HFFc6 (cell line): ENCODE measurements around the gene KIAA1586. TPM values are rescaled to one million over a fixed set of nuclear protein-coding genes. Genes with fewer than 3 reads are reported as not detected.

Source experiments
- DNase-seq: peaks from one replicate; pipeline ENCODE4 v3.0.0-alpha.2; 2018
- H3K27ac Mint-ChIP-seq: 2 replicates; pipeline ENCODE4 v1.8.0; 2020; ENCODE audit warnings: mild to moderate bottlenecking, mixed read lengths
- H3K27me3 Mint-ChIP-seq: 2 replicates; pipeline ENCODE4 v1.8.0; 2021; ENCODE audit warnings: mild to moderate bottlenecking, moderate library complexity, mixed read lengths; ENCODE audit not compliant: insufficient read depth
- H3K36me3 Mint-ChIP-seq: 2 replicates; pipeline ENCODE4 v1.8.0; 2021; ENCODE audit warnings: low read depth, mixed read lengths
- H3K4me1 Mint-ChIP-seq: 2 replicates; pipeline ENCODE4 v1.8.0; 2020; ENCODE audit warnings: low read depth, mixed read lengths
- H3K4me3 Mint-ChIP-seq: 2 replicates; pipeline ENCODE4 v1.8.0; 2020; ENCODE audit warnings: mild to moderate bottlenecking, moderate library complexity, mixed read lengths
- H3K9me3 Mint-ChIP-seq: 2 replicates; pipeline ENCODE4 v1.8.0; 2020; ENCODE audit warnings: mild to moderate bottlenecking, mixed read lengths
- CTCF ChIP-seq: fragments of 200-600 bp; sonication (generic); IDR thresholded peaks from 2 replicates; pipeline ENCODE4 v1.5.0; 2021; ENCODE audit warnings: antibody characterized with exemption, mild to moderate bottlenecking
- total RNA-seq, 6 experiments: library from RNA; stranded (reverse); fragmentation: NEBNext Ultra II Directional; extraction: Animal tissue kit (Norgen Biotek cat#: 25700); gene quantifications; 2 replicates in 1 of 6; 3 replicates in 5 of 6; pipeline ENCODE4 v1.2.3, GENCODE V29; 2021

Gene KIAA1586
- total RNA-seq, 6 experiments from 2014 or later, result 14.1 to 18.6 (median 16.4) TPM

- H3K27ac Mint-ChIP-seq, result no peak overlapping the region
- peaks cover 6% of the 10 kb centered on the region for H3K4me1 Mint-ChIP-seq
- no peak overlapping the region for H3K4me3 Mint-ChIP-seq
- H3K36me3 Mint-ChIP-seq, result peaks cover 17% of the 10 kb centered on the region
- no peaks in the 10 kb centered on the region; the same call in none of the 2 replicates for H3K27me3 Mint-ChIP-seq
- DNase-seq, result peak; percentile 69
- H3K9me3 Mint-ChIP-seq, result peaks cover 9% of the 10 kb centered on the region
- TF ChIP-seq CTCF, result peak; percentile 87
Measured at GRCh38 chr6:57021086-57021720, 25.3 kb upstream of the KIAA1586 start.

GRCh38 chr6:57024321-57024720, 22.2 kb upstream of the KIAA1586 start:
- H3K4me3 Mint-ChIP-seq, result no peak overlapping the region
- H3K27ac Mint-ChIP-seq, result no peak overlapping the region
- TF ChIP-seq CTCF, result no peak
- no peak for DNase-seq
- no peaks in the 10 kb centered on the region; the same call in none of the 2 replicates for H3K27me3 Mint-ChIP-seq
- peaks cover 17% of the 10 kb centered on the region for H3K36me3 Mint-ChIP-seq
- peaks cover 9% of the 10 kb centered on the region for H3K9me3 Mint-ChIP-seq
- H3K4me1 Mint-ChIP-seq, result no peaks in the 10 kb centered on the region

GRCh38 chr6:57024775-57025174, 21.7 kb upstream of the KIAA1586 start:
- DNase-seq, result no peak
- Mint-ChIP-seq H3K9me3 (peaks cover 9% of the 10 kb centered on the region), H3K4me1 (no peaks in the 10 kb centered on the region), H3K27ac (no peak overlapping the region), H3K27me3 (no peaks in the 10 kb centered on the region; the same call in 1 of the 2 replicates), H3K36me3 (peaks cover 17% of the 10 kb centered on the region), H3K4me3 (no peak overlapping the region)
- TF ChIP-seq CTCF, result no peak

- Mint-ChIP-seq H3K27me3 (no peaks in the 10 kb centered on the region; the same call in 1 of the 2 replicates), H3K4me1 (no peaks in the 10 kb centered on the region), H3K9me3 (peaks cover 9% of the 10 kb centered on the region), H3K4me3 (no peak overlapping the region), H3K27ac (no peak overlapping the region), H3K36me3 (peaks cover 17% of the 10 kb centered on the region)
- no peak for DNase-seq
- no peak for TF ChIP-seq CTCF
Measured at GRCh38 chr6:57026001-57026400, 20.5 kb upstream of the KIAA1586 start.

- Mint-ChIP-seq H3K36me3 (peaks cover 17% of the 10 kb centered on the region), H3K27ac (no peak overlapping the region), H3K27me3 (no peaks in the 10 kb centered on the region; the same call in 1 of the 2 replicates), H3K4me3 (no peak overlapping the region), H3K9me3 (peaks cover 9% of the 10 kb centered on the region), H3K4me1 (no peaks in the 10 kb centered on the region)
- TF ChIP-seq CTCF, result no peak
- no peak for DNase-seq
Measured at GRCh38 chr6:57027301-57027700, 19.2 kb upstream of the KIAA1586 start.
